M059J (cell line): ENCODE results near the gene NUDT19. TPM values are rescaled to one million over a fixed set of nuclear protein-coding genes. Genes with fewer than 3 reads are reported as not detected.

ENCODE experiments used
- total RNA-seq: library from RNA; depleted of rRNA; stranded (reverse); fragments of >200 nt; shearing (Covaris generic); gene quantifications from 2 replicates; pipeline ENCODE4 v1.2.3, GENCODE V29; 2014; rRNA removed

NUDT19 gene
- total RNA-seq, 1 experiment from 2014 or later, result 22.3 TPM

Other genes starting within 250 kb of the NUDT19 start
- gene PDCD5, start 110.6 kb upstream of the NUDT19 start, total RNA-seq, result 213 and 234 TPM in 2 replicates
- 43.3 and 48.3 TPM in 2 replicates for gene ANKRD27, start 16.6 kb upstream of the NUDT19 start, total RNA-seq
- gene RGS9BP, start 16.0 kb upstream of the NUDT19 start, total RNA-seq, result 0.66 and 1.1 TPM in 2 replicates
- 0.05 and 0.12 TPM in 2 replicates for gene TDRD12, start 27.9 kb downstream of the NUDT19 start, total RNA-seq
- not detected in 2 replicates for gene SLC7A9, start 177.9 kb downstream of the NUDT19 start, total RNA-seq